ENCODE measurements around the gene NCBP2L.

The NCBP2L gene

DNA sequence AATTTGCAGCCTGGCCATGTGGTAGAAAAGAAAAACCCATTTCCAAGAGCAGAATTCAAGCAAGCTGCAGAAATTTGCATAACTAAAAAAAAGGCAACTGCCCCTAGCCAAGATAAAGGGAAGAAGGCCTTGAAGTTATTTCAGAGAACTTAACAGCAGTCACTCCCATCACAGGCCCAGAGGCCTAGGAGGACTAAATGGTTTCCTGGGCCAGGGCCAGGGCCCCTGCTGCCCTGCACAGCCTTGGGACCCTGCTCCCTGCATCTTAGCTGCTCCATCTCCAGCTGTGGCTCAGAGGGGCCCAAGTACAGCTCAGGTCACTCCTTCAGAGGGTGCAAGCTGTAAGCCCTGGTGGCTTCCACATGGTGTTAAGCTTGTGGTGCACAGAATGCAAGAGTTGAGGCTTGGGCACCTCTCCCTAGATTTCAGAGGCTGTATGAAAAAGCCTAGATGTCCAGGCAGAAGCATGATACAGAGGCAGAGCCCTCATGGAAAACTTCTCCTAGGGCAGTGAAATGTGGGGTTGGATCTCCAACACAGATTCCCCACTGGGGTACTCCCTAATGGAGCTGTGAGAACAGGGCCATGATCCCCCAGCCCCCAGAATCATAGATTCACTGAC is 41.5 kb downstream of the NCBP2L start:
- no peak for DNase-seq

DNA sequence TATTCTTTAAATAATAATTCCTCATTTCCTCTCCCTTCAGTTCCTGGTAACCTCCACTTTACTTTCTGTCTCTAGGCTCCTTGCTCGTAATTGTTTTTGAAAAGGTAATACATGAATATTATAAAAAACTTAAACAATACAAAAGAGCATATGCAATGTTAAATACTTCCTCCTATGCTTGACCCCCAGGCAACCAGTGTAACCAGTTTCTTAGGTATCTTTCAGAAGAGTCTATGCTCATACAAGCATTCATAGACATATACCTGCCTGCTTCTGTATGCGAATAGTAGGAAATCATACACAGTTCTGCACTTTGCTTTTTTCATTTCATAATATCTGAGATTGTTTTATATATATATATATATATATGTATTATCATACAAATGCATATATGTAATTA is 45.5 kb downstream of the NCBP2L start:
- no peak for DNase-seq

- no peak for DNase-seq
Measured at GRCh38 chrX:107823456-107823855, 45.9 kb downstream of the NCBP2L start.

GRCh38 chrX:107825698-107826237 is 48.2 kb downstream of the NCBP2L start, which contains the start of gene MID2:
MID2 (plus strand) TSS chrX:107825866; CDS start chrX:107826427, 561 bp downstream.
- peak; percentile 56 for DNase-seq

- DNase-seq, result no peak
Measured at GRCh38 chrX:107826238-107827029, 48.9 kb downstream of the NCBP2L start.

GRCh38 chrX:107827030-107827831 is 49.7 kb downstream of the NCBP2L start:
- DNase-seq, result no peak

DNA sequence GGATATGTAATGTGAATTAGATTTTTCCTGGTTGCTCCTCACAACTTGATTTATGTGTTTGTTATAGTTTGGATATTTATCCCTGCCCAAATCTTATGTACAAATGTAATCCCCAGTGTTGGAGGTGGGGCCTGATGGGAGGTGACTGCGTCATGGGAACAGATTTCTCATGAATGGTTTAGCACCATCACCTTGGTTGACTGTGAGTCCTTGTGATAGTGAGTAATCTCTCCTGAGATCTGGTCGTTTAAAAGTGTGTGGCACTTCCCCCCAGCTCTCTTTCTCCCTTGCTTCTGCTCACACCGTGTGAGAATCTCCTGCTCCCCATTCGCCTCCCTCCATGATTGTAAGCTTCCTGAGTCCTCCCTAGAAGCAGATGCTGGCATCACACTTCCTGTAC is 50.3 kb downstream of the NCBP2L start:
- DNase-seq, result no peak

- DNase-seq, result no peak
Measured at GRCh38 chrX:107829878-107830277, 52.3 kb downstream of the NCBP2L start.

GRCh38 chrX:107831071-107831730 is 53.7 kb downstream of the NCBP2L start:
- no peak for DNase-seq

GRCh38 chrX:107834275-107835201 is 57.0 kb downstream of the NCBP2L start:
- DNase-seq, result no peak

GRCh38 chrX:107836958-107837357 is 59.4 kb downstream of the NCBP2L start:
- no peak for DNase-seq

GRCh38 chrX:107840971-107841370 is 63.4 kb downstream of the NCBP2L start:
- DNase-seq, result no peak

DNA sequence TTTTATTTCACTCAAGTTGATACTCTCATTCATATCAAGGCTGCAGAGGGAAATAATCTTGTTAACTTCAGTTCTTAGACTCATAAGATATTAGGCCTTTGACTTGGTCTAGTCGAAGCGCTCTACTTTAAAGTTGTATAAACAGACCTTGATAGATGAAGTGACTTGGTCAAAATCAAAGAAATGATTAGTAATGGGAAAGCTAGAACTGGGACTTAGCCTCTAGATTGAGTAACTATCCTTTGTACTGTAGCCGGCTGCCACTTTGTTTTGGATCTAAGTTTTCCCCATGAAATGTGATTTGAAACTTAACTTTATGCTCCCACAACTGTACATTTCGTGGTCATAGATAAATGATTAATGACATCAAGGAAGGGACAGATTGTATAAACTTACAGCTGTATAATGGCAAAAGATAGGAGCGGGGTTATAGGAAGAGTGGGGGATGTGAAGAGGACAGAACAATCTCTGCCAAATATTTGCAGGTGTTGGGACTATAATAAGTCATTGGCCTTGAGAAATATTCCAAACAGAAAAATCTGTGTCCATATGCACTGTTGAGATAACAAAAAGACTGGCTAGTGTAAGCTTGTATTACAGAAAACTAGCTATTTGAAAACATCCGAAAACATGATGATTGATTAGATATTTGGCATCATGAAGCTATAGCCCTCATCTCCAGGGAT is 65.3 kb downstream of the NCBP2L start:
- no peak for DNase-seq

Measured in CD4-positive, alpha-beta T cell treated with Interleukin-21 for 1 hour (primary cell).